ENCODE results near the gene MAGI2. TPM values are rescaled to one million over a fixed set of nuclear protein-coding genes. Genes with fewer than 3 reads are reported as not detected.
A peak's percentile ranks its signal among the peaks of the same experiment; 100 is the strongest.

The MAGI2 gene
- total RNA-seq, 1 donor from 2014 or later, result 4.0 TPM

DNA sequence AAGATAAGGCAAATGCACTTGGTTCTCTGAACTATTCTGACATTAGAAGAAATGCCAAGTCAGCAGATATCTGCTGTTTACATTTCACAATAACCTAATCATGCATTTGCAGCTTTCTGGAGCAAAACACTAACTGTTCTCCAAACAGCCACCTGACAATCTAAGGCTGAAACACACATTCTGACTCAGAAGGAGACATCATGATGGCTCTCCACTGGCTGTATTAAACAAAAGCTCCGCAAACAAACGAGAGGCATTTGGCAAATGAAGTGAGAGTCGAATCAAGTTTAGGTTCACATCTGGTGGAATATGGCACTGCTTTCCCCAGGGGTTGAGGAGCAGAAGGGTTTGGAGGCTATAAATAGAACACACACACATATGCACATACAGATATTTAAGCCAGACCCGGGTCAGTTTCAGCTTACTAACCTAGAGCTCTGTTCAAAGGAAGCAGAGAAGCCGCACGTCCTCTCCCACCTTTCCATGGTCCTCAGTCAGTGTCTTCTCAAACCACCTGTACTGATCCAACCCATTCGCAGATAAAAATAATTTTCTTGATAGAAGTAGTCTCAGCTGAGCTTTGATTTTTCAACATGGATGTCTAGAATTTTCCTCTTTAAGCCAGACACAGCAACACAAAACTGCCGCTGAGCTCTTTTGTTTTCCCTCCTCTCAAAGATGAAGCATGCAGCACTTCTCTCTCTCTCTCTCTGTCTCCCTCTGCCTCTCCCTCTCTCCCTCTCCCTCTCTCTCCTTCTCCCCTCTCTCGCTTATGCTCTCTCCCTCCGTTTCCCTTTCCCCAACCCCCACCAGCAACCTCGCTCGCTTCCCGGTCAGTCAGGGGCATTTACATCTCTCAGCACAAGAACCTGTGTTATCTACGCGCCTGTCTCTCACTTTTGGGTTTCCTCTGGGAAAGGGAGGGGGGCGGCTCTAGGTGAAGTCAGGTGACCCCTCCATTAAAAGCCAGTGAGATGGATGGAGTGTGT lies 682.8 kb downstream of the MAGI2 start:
- no peaks in the 10 kb centered on the region for H3K27me3 ChIP-seq
- H3K36me3 ChIP-seq, result no peaks in the 10 kb centered on the region
- no peaks in the 10 kb centered on the region for H3K9me3 ChIP-seq
- peaks cover 0 to 10% of the 10 kb centered on the region in 2 donors for H3K4me1 ChIP-seq
- DNase-seq (ENCODE audit: low spot score in 2 of 2), result no peak
- intact Hi-C loops (cut with DNase I), result no loop called here
- H3K4me3 ChIP-seq, result peak overlapping the region; percentile 43 to 60
- TF ChIP-seq, protein P1, sequence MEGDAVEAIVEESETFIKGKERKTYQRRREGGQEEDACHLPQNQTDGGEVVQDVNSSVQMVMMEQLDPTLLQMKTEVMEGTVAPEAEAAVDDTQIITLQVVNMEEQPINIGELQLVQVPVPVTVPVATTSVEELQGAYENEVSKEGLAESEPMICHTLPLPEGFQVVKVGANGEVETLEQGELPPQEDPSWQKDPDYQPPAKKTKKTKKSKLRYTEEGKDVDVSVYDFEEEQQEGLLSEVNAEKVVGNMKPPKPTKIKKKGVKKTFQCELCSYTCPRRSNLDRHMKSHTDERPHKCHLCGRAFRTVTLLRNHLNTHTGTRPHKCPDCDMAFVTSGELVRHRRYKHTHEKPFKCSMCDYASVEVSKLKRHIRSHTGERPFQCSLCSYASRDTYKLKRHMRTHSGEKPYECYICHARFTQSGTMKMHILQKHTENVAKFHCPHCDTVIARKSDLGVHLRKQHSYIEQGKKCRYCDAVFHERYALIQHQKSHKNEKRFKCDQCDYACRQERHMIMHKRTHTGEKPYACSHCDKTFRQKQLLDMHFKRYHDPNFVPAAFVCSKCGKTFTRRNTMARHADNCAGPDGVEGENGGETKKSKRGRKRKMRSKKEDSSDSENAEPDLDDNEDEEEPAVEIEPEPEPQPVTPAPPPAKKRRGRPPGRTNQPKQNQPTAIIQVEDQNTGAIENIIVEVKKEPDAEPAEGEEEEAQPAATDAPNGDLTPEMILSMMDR (IDR thresholded peaks at IDR 0.05), result no peak
- no peak overlapping the region for H3K27ac ChIP-seq

DNA sequence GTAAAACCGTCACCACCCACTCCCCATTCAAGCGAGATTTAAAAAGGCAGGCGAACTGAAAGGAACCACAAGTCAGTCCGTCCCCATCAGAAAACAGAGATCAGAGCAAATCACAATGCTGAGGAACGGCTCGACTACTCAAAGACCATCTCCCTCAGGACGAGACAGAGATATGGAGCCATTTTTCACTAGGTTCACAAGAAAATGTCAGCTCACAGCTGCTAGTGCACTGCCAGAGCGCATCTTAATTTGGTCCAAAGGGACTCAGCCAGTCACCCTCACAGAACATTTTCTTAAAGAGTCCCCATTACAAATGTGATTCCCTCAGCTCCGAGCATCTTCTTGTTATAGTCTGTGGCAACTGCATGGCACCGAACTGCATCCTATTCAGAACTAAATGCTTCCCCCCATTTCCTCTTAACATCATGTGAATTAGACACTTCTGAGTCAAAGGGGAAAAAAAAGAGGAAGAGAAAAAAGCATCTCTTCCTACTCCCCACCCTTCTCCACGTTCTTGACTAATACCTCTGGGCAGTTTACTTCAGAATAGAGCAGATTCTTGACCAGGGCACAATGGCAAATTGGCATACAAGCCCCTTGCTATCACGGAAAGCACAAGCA lies 683.9 kb downstream of the MAGI2 start:
- Histone ChIP-seq H3K36me3 (no peaks in the 10 kb centered on the region), H3K27ac (no peak overlapping the region), H3K27me3 (no peaks in the 10 kb centered on the region), H3K4me1 (peaks cover 0 to 11% of the 10 kb centered on the region in 2 donors), H3K9me3 (no peaks in the 10 kb centered on the region), H3K4me3 (peak overlapping the region; percentile 43 to 60)
- no peak for DNase-seq (ENCODE audit: low spot score in 2 of 2)
- TF ChIP-seq, protein P1 (IDR thresholded peaks at IDR 0.05), result no peak
- intact Hi-C loops (cut with DNase I), result loop anchor here (5.0 to 10.0 kb wide), 2 partner anchors 62 to 255 kb away; no protein-coding TSS in a partner anchor

DNA sequence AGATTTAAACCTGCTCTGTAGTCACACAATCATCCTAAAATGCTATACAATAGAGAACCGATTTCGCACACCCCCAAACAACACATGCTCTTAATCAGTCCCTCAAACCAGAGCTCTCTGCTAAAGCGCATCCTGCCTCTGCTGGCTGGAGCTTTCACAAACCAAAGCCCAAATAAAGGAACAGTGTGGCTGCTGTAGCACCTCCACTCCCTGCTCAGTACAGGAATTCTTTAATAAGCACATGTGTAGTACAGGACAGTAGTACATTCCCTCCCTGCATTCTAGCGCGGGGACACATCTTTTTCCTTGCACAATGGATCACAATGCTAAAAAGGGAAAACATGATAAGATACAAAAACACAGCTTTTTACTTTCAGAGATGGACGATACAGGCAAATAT lies 684.6 kb downstream of the MAGI2 start:
- H3K36me3 ChIP-seq, result no peaks in the 10 kb centered on the region
- H3K4me1 ChIP-seq, result peaks cover 0 to 11% of the 10 kb centered on the region in 2 donors
- TF ChIP-seq, protein P1 (IDR thresholded peaks at IDR 0.05), result no peak
- H3K27ac ChIP-seq, result no peak overlapping the region
- H3K4me3 ChIP-seq, result peak overlapping the region; percentile 43 to 60
- intact Hi-C loops (cut with DNase I), result loop anchor here (5.0 to 10.0 kb wide), 2 partner anchors 62 to 254 kb away; no protein-coding TSS in a partner anchor
- no peaks in the 10 kb centered on the region for H3K27me3 ChIP-seq
- H3K9me3 ChIP-seq, result no peaks in the 10 kb centered on the region
- DNase-seq (ENCODE audit: low spot score in 2 of 2), result no peak

DNA sequence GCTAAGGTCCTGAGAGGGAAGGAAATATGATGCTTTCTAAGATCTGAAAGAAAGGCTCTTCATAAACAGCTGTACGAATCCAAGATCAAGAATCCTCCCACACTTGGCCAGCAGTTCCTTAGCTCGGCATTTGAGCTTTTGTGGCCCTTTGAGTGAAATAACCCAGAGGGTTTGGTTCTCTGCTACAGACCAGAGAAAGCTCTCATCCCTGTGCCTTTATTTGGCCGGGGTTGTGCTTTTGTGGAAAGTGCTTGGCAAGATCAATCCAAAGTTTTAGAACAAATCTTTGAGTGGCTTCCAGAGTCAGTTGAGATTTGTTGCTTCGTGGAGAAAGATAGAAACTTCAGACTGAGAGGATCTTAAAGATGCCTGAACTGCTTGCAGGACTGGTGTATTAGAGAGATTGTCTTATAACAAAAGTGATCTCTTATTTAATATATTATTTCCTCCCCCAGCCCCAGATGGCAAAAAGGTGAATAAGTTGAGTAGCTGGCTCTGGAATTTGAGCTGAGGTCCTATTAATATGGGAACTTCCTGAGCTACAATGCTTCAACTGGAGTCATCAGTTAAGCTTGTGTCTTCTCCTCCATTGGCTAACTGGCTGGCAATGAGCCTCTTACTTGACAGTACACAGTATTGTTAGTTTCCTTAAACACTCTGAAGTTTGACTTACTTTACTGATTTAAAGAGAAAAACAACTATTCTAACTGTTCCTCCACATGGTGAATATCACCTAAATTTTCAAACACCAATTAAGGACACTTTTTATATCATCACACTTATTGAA lies 687.3 kb downstream of the MAGI2 start:
- H3K4me1 ChIP-seq, result peaks cover 0 to 8% of the 10 kb centered on the region in 2 donors
- DNase-seq (ENCODE audit: low spot score in 2 of 2), result no peak
- no peak overlapping the region for H3K27ac ChIP-seq
- H3K9me3 ChIP-seq, result no peaks in the 10 kb centered on the region
- H3K4me3 ChIP-seq, result no peak overlapping the region
- intact Hi-C loops (cut with DNase I), result loop anchor here (5.0 to 10.0 kb wide), 2 partner anchors 59 to 251 kb away; no protein-coding TSS in a partner anchor
- no peaks in the 10 kb centered on the region for H3K27me3 ChIP-seq
- TF ChIP-seq, protein P1 (IDR thresholded peaks at IDR 0.05), result no peak
- no peaks in the 10 kb centered on the region for H3K36me3 ChIP-seq

DNA sequence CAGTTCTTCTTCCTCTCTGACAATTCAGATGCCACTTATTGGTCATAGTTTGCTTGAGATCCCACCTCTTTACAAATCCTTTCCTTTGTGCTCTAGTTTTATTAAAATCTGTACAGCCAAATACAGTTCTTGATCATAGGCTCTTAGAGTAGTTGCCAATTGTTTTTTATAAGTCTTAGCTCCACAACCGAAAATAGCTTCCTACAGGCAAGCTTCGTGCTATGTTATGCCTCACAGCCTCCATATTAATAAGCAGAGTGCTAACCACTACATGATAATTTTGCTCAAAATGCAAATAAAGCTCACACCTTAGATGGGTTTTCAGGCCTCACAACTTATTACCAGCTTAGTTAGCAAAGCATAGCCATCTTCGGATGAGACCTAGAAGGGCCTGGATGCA lies 688.9 kb downstream of the MAGI2 start:
- no peaks in the 10 kb centered on the region for H3K9me3 ChIP-seq
- H3K36me3 ChIP-seq, result no peaks in the 10 kb centered on the region
- no peak overlapping the region for H3K27ac ChIP-seq
- intact Hi-C loops (cut with DNase I), result loop anchor here (10.0 kb wide), 1 partner anchor 250 kb away; no protein-coding TSS in a partner anchor
- H3K27me3 ChIP-seq, result no peaks in the 10 kb centered on the region
- TF ChIP-seq, protein P1 (IDR thresholded peaks at IDR 0.05), result no peak
- H3K4me1 ChIP-seq, result peaks cover 0 to 3% of the 10 kb centered on the region in 2 donors
- no peak for DNase-seq (ENCODE audit: low spot score in 2 of 2)
- no peak overlapping the region for H3K4me3 ChIP-seq

All from ascending aorta (tissue), 2 donors.